Hematopoietic multipotent progenitor cell treated with erythropoietin and hydrocortisone succinate and interleukin-3 and kit ligand, for 6 days (in vitro differentiated cells): ENCODE results near the gene TMED5.

ENCODE experiments used
- DNase-seq: peaks from one replicate; pipeline ENCODE4 v3.0.0-alpha.2; 2015

The TMED5 gene

GRCh38 chr1:93120614-93121013, 59.6 kb downstream of the TMED5 start:
- no peak for DNase-seq

GRCh38 chr1:93114391-93114790, 65.8 kb downstream of the TMED5 start:
- no peak for DNase-seq

GRCh38 chr1:93113127-93113526, 67.1 kb downstream of the TMED5 start:
- no peak for DNase-seq

GRCh38 chr1:93111561-93111960, 68.7 kb downstream of the TMED5 start:
- no peak for DNase-seq

GRCh38 chr1:93111065-93111464, 69.1 kb downstream of the TMED5 start:
- no peak for DNase-seq

GRCh38 chr1:93109578-93109977, 70.6 kb downstream of the TMED5 start:
- no peak for DNase-seq

GRCh38 chr1:93108335-93108734, 71.9 kb downstream of the TMED5 start:
- no peak for DNase-seq

- DNase-seq: no peak
Measured at GRCh38 chr1:93107395-93107794, 72.8 kb downstream of the TMED5 start.

- no peak for DNase-seq
Measured at GRCh38 chr1:93106226-93106625, 74.0 kb downstream of the TMED5 start.

GRCh38 chr1:93102142-93102541, 78.1 kb downstream of the TMED5 start:
- DNase-seq: no peak
